HCT116 (cell line): Measurements from ENCODE around the gene MNDA.

ENCODE experiments used
- EZH2phosphoT487 ChIP-seq: fragments of 200-600 bp; IDR thresholded peaks from 2 replicates; pipeline ENCODE4 v1.6.1; 2018; ENCODE audit warnings: antibody characterized with exemption, borderline replicate concordance
- JUND ChIP-seq: IDR thresholded peaks from 2 replicates; pipeline ENCODE4 v1.6.1; 2012
- POLR2A ChIP-seq: IDR thresholded peaks from 2 replicates; pipeline ENCODE4 v1.7.0; 2011; ENCODE audit warnings: borderline replicate concordance; ENCODE audit not compliant: insufficient read depth, insufficient read length; ENCODE audit errors: extremely low read depth
- POLR2AphosphoS5 ChIP-seq: IDR thresholded peaks from 2 replicates; pipeline ENCODE4 v1.6.1; 2011; ENCODE audit warnings: mild to moderate bottlenecking, low read depth, low read length, moderate library complexity
- RAD21 ChIP-seq: IDR thresholded peaks from 2 replicates; pipeline ENCODE4 v1.6.1; 2012; ENCODE audit warnings: low read depth, mild to moderate bottlenecking
- SP1 ChIP-seq: IDR thresholded peaks from 2 replicates; pipeline ENCODE4 v1.6.1; 2012; ENCODE audit warnings: low read depth
- YY1 ChIP-seq: IDR thresholded peaks from 2 replicates; pipeline ENCODE4 v1.6.1; 2011; ENCODE audit warnings: low read length, low read depth, moderate library complexity, mild to moderate bottlenecking; ENCODE audit not compliant: insufficient replicate concordance; ENCODE audit errors: extremely low read depth
- ZFX ChIP-seq: fragments of 450-650 bp; IDR thresholded peaks from 2 replicates; pipeline ENCODE4 v1.6.1; 2017
- TF ChIP-seq, protein P1 (sequence below), 3 experiments: fragments of 200-600 bp in 1 of 3; sonication (generic) in 1 of 3; IDR thresholded peaks in 2 of 3; conservative IDR thresholded peaks in 1 of 3; 2 replicates each; pipeline ENCODE4 v1.5.1; 2012 to 2017; ENCODE audit warnings: low read depth in 2 of 3, low read length in 2 of 3, antibody characterized with exemption in 1 of 3, borderline replicate concordance in 1 of 3, control low read depth in 1 of 3, mild to moderate bottlenecking in 1 of 3, mixed read lengths in 1 of 3, mixed run types in 1 of 3, moderate library complexity in 1 of 3; ENCODE audit not compliant: insufficient read depth in 1 of 3
- TF ChIP-seq, protein P2 (sequence below): IDR thresholded peaks from 2 replicates; pipeline ENCODE4 v1.6.1; 2012

DNA sequence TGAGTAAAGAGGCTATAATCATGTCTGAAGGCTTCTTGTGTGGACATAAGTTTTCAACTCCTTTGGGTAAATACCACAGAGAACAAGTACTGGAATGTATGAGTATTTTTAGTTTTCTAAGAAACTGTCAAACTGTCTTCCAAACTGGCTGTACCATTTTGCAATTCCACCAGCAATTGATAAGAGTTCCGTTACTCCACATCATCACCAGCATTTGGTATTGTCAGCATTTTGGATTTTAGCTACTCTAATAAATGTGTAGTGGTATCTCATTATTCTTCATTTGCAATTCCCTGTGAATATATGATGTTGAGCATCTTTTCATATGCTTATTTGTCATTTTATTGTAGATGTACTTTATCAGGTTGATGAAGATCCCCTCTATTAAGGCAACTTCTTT is 9.4 kb upstream of the MNDA start:
- TF ChIP-seq YY1 (no peak), POLR2A (no peak), ZFX (no peak), POLR2AphosphoS5 (no peak), JUND (no peak), SP1 (no peak), EZH2phosphoT487 (no peak), RAD21 (no peak)
- TF ChIP-seq, protein P1, sequence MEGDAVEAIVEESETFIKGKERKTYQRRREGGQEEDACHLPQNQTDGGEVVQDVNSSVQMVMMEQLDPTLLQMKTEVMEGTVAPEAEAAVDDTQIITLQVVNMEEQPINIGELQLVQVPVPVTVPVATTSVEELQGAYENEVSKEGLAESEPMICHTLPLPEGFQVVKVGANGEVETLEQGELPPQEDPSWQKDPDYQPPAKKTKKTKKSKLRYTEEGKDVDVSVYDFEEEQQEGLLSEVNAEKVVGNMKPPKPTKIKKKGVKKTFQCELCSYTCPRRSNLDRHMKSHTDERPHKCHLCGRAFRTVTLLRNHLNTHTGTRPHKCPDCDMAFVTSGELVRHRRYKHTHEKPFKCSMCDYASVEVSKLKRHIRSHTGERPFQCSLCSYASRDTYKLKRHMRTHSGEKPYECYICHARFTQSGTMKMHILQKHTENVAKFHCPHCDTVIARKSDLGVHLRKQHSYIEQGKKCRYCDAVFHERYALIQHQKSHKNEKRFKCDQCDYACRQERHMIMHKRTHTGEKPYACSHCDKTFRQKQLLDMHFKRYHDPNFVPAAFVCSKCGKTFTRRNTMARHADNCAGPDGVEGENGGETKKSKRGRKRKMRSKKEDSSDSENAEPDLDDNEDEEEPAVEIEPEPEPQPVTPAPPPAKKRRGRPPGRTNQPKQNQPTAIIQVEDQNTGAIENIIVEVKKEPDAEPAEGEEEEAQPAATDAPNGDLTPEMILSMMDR (IDR thresholded peaks at IDR 0.05 in 2 of 3, conservative IDR thresholded peaks at IDR 0.05 in 1 of 3; ENCODE audit: borderline replicate concordance in 1 of 3, insufficient read depth in 1 of 3, low read depth in 2 of 3, low read length in 2 of 3): no peak
- TF ChIP-seq, protein P2, sequence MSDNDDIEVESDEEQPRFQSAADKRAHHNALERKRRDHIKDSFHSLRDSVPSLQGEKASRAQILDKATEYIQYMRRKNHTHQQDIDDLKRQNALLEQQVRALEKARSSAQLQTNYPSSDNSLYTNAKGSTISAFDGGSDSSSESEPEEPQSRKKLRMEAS: no peak
